GM21825 (cell line): ENCODE data around the gene MYL10.
"Not testable (repeated sequence)": the region's sequence is repeated elsewhere in the genome, so short reads cannot be mapped to it uniquely, and the experiment has no call there.

Experiments
- ATAC-seq: cut with Tn5 transposase; IDR thresholded peaks from one replicate; pipeline ENCODE4 v1.9.1; 2021; ENCODE audit warnings: mild to moderate bottlenecking, moderate library complexity; ENCODE audit not compliant: unreplicated experiment

The MYL10 gene

DNA sequence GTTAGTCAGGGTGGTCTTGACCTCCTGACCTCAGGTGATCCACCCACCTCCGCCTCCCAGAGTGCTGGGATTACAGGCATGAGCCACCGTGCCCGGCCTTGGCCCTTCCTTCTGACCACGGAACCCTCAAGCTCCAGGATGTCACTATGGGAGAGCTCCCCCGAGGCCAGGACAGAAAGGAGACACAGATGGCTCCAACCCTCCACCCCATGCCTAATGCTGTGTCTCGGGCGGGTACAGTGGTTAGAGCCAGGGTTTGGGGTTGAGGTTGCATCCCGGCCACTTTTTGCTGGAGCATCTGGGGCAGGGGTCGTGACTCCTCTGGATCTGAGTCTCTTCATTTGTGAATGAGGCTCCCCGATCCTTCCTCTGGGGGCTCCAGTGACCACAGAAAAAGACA, 8.1 kb downstream of the MYL10 start:
- no peak for ATAC-seq

DNA sequence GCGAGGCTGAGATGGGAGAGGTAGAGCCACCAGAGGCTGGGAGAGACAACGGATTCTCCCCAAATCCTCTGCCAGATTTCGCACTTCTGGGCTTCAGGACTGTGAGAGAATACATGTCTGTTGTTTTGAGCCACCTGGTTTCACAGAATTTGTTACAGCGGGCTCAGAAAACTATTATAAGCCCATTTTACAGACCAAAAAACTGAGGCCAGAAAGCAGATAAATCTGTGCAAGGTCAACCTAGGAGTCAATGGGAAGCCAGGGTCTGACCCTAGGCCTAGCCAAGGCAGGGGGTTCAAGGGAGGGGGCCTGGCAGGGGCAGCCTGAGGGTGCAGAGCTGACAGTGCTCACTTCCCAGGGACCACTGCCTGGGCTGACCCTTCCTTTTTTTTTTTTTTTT, 8.7 kb downstream of the MYL10 start:
- no peak for ATAC-seq

DNA sequence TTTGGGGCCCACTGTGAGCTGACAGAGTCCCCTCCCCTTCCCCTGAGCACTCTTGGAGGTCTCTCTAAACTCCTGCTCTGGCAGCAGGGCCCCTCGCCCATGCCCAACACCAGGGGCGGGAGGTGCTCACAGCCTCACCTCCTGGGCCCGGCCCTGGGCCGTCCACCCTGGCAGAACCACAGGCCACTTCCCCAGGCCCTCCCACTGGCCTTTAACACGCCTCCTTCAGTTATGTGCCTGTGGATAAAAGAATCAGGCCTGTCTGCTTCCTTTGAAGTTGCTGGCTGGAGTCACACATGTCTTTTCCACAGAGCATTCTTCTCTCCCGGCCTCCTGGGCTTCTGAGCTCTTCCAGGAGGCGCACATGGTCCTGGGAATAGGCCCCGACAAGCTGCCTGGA, 10.2 kb downstream of the MYL10 start:
- no peak for ATAC-seq

DNA sequence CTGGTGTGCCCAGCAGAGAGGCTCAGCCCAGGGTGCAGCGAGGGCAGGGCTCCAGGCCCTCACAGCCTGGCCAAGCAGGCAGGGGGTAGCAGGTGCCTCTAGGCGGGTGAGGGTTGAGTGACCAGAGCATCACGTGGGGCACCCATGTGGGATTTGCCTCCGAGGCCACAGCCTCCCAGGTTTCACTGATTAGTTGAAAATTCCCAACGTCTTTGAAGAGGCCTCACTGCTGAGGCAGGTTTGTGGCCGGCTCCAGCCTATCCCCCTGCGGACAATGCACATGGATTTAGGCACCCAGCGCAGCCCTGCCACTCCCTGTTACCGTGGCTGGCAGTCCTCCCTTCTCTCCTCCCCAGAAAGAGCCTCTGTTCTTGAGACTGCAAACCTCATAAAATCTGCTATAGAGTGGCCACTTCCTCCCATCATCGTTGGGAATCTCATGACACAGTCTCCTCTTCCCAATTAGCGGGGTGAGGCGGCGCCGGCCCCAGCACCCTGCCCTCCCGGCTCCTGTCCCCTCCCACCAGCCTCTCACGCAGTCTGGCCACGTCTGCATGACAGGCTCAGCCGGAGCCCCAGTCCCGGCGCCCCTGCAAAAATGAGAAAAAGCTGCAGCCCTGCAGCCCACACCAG, 10.8 kb downstream of the MYL10 start:
- ATAC-seq = no peak

DNA sequence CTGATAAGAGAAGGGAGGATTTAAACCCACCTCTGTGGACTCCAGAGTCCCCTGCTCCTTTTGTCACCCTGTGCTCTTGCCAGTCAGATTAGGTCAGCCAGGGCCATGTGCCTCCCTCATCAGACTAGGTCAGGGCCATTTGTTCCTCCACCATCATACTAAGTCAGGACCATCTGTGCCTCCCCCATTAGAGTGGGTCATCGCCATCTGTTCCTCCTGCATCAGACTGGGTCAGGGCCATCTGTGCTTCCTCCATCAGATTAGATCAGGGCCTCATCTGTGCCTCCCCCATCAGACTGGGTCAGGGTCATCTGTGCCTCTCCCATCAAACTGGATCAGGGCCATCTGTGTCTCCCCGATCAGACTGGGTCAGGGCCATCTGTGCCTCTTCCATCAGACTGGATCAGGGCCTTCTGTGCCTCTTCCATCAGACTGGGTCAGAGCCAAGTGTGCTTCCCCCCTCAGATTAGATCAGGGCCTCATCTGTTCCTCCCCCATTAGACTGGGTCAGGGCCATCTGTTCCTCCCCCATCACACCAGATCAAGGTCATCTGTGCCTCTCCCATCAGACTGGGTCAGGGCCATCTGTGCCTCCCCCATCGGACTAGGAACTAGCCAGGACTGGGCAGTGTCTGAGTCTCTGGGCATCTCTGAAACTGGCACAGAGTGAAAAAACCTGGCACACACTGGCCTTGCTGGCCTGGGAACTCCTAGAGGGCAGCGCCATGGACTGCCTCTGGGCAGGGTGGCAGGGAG, 11.5 kb downstream of the MYL10 start:
- ATAC-seq = no peak

DNA sequence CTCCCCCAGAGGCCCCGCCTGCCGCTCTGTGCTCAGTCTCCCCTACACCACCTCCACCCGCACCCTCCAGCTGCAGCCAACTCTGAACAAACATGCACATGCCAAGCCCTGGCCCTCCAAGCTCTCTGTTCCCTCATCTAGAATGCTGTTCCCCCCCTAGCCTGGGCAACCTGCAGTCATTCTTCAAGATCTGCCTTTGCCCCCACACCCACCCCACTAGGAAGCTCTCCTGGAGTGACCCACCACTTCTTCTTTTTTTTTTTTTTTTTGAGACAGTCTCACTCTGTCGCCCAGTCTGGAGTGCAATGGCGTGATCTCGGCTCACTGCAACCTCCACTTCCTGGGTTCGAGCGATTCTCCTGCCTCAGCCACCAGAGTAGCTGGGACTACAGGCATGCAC, 13.7 kb downstream of the MYL10 start:
- no peak for ATAC-seq

DNA sequence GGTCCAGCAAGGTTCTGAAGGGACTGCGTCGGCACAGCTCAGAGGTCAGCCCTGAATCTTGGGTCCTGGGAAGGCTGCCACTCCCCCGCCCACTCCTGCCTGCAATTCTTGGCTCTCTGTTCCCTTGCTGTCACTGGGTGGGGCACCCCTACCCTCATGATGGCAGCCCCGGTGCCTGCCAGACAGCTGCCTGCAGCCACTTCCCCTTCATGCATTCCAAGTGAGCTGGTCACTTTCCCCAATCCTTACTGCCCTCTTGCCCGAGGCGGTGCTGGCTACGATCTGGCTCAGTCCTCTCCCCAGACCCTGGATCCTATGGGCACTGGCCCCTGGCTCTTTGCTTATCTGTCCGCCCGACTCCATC, 14.2 kb downstream of the MYL10 start:
- no peak for ATAC-seq

DNA sequence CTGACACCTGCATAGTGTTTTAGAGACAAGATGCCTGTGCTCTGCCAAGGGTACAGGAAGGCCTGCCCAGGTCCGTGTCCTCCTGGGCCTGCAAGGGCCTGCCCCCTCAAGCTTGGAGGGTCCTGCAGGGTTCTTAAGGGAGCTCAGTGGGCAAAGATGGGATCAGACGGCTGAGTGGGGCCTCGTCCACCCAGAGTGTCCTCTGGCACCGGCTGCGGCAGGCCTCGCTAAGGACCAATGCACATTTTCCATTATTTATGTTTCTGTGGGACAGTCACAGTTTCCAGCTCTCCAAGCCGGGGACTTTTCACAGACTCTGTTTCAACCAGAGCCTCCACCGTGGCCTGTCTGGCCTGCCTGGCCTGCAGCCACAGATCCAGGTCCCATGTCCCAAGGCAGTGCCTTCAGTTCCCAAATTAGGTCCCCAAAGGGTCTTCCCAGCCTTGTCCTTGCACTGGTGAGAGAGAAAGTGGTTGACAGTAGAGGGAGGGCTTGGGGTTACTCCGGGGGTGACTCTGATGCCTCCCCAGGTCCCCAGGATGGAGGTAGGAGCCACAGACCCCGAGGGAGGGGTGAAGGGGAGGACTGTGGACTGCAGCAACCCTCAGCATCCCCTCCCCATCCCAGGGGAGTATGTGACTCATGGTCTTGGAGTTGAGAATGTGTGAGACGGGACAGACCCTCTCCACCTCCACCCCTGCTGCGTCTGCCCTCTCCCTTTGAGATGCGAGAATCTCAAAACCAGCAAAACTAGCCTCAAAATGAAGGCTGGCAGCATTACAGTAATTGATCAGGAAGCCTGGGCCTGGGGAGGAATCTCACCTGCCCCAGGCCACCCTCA, 14.8 kb downstream of the MYL10 start:
- ATAC-seq = no peak

DNA sequence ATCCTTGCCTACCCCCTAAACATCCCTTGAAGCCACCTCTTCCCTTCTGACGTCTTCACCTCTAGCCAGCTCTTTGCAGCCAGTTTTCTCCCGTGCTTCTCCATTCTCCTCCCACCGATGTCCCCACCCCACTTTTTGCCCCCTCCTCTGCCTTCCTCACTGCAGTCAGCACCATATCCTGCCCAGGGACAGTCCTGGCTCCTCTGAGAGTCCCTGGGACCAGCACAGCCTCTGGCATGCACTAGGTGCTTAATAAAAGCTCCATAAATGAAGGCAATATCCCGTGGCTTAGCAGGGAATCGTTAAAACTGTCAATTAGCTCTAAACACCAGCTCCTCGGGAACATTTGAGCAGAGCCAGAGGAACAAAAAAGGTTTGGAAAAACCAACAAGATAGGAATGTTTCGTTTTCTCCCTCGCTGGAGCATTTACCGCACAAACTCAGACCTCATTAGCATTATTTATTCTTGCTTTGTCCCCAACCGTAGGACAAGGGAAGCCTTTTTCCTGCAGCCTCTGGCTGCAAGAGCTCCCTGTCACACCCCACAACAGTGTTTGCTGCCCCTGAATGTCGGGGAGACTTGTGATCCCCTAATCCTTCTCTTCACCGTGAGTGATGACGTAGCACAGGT, 16.1 kb downstream of the MYL10 start:
- ATAC-seq = no peak

DNA sequence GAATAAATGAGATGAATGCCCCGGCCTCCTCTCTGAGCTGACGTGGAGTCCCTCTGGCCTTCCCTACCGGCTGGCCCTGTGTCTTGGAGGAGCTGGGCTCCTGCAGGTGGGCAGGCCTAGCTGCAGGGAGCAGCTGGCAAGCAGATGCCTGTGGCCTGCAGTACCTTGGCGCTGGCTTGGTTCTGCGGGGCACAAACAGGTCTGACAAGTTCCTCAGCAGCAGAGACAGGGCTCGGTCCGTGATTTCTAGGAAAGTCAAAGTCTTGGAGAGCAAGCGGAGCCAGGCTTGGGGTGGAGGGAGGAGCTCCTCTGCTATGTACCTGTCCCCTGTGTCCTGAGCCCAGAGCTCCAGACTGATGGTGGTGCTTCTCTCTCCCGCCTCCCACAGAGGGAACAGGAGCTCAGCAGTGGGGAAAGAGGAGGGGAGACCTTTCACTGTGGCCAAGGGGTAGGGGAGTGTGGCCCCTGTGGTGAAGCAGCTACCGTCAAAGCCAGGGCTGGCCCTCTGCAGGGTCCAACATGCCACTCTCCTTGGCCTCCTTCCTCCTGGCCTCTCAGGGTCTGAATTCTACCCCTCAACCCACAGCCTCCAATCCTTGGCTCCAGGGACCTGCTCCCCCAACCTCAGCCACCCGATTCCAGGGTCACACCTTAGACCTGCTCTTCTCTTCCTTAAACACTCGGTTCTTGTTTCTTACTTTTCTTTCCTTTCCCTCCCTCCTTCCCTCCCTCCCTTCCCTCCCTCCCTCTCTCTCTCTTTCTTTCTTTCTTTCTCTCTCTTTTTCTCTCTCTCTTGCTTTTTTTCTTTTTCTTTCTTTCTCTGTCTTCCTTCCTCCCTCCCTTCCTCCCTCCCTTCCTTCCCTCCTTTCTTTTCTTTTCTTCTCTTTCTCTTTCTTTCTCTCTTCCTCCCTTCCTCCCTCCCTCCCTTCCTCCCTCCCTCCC, 20.1 kb downstream of the MYL10 start:
- ATAC-seq = no peak

DNA sequence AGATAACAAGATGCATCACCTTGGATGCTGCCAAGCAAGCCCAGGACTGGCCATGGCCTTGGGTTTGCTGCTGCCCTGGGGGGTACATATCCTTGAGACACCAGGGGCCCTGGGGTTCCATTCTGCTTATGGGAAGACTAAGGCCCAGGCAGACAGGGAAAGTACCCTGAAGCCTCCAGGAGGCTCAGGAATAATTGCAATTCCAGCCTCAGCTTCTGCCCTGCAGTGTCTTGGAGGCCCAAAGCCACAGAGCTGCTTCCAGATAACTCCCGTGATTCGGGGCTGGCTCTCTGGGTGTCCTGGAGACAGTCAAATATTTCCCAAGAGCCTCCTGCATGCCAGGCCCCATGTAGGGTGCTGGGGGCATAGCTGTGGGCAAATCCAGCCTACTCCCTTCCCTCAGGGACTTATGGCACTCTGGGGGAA, 22.6 kb downstream of the MYL10 start:
- ATAC-seq = no peak

DNA sequence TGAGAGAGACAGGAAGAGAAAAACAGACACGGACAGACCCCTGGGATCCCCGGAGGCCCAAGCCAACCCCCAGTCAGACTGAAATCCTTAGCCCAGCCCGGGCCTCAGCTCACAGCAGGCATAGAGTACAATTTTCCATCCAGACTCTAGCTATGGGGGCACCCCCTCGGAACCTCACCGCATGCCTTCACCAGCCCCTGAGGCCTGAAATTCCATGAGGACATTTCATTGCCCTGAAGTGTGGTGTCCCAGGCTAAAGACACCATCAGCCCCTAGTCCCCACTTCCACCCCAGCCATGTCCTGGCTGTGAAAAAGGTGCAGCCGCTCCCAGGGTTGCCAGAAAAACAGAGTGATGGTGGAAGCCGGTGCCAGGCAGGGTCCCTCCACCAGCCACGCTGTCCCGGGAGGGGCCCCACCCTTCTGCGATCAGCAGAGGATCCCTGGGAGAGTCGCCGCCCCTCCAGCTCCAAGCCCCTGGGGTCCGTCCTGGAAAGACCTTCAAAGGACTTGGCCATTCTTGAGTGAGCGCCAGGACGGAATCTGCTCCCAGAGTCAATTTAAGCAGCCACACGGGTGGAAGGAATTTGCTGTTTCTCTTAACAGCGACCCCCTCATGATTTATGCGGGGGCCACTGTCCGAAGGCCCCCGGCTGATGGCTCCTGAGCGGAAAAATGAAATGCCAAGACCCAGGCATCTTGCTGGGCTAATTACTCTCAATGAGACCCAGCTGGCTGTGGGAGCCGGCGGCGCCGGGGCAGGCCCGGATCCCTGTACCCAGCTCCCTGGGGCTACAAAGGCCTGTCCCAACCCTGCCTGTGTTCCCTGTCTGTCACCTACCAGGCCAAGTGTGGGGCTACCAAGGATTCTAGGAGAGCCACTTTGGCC, 23.2 kb downstream of the MYL10 start:
- no peak for ATAC-seq

DNA sequence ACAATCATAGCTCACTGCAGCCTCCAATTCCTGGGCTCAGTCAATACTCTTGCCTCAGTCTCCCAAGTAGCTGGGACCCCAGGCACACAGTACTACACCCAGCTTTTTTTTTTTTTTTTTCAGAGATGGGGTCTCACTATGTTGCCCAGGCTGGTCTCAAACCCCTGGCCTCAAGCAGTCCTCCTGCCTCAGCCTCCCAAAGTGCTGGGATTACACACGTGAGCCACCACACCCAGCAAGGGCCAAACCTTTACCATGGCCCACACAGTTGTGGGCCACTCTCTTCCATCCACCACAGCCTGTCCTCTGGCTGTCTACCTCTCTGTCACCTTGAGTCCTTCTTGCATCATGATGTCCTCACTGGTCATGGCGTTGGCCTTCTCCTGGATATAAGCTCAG, 24.2 kb downstream of the MYL10 start:
- ATAC-seq = not testable (repeated sequence)

DNA sequence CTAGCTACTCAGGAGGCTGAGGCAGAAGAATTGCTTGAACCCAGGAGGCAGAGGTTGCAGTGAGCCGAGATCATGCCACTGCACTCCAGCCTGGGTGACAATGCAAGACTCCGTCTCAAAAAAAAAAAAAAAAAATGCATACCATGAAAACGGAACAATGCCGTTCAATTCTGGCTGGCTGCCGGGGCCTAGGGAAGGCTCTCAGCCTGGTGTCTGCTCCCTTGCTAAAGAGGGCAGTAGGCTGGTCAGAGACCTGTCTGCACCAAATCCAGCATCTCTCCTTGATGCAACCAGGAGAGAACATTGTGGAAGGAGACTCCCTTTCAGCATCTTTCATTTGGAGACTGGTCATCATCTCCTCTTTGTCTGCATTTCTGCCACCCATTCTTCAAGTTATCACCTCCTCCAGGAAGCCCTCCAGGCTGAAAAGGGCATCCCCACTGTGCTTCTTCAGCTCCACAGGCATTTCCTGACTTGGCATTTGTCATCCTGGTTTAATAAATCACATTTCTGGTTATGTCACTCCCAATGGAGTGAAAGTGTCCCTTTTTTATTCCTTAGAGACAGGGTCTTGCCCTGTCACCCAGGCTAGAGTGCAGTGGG, 24.7 kb downstream of the MYL10 start:
- no peak for ATAC-seq

DNA sequence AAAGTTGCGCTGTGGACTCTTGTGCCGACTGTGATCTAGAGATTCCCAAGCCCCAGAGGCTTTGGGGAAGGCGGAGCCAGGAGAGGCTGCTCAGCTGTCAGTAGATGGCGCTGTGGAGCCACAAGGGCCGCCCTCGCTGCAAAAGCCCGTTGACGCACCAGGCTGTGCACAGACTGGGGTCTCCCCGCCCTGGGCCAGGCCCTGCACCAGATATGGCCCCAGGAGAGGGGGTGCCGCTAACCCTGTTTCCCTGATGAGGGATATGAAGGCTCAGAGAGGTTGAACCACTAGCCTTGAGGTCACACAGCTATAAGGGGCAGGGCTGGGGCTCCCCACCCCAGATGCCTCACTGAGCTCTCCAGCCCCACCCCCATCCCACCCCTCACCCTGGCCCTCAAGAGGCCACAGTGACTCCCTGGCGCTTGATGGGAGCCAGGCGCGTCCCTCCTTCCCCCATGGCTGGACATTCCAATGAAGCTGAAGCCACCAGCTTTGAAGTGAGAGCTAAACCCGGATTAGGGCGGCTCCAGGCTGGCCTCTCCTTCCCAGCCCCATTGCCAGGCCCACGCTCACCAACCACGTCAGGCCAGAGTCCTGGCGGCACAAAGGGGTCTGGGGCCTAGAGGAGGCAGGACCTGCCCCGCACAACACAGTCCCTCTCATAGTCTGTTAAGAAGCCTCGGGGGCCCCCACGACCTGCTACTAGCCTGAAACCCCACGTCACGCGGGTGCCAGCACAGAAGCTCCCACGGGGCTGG, 26.4 kb downstream of the MYL10 start:
- no peak for ATAC-seq

DNA sequence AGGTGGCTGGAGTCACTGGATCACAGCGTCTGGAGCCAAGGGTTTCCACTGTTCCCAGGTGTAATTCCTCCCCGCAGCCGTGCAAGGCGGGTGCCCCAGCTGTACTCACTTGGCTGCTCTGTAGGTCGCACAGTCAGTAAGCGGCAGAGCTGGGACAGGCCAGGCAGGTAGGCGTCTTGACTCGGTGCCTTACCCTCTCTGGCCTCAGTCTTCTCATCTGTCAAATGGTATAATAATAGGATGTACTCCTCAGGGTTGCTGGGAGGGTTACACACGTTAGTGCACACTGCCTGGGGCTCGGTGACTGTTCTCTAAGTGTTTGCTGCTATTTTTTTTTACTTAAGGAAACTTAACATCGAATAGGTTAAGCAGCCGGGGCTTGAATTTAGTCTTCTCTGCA, 27.0 kb downstream of the MYL10 start:
- ATAC-seq = no peak

DNA sequence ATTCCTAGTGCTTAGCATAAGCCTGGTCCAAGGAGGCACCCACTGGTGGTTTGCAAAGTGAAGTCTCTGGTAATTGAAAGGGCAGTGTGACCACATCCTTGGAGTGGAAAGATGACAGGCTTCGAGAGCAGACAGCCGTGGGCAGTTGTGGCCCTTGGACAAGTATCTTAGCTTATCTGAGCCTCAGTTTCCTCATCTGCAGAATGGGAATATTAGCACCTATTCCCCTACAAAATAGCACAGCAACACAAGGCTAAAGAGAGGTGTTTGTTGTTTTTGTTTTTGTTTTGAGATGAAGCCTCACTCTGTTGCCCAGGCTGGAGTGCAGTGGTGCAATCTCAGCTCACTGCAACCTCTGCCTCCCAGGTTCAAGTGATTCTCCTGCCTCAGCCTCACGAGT, 29.3 kb downstream of the MYL10 start:
- ATAC-seq = no peak
